Endothelial cell of umbilical vein (primary cell): ENCODE measurements around the gene ITIH5. TPM values are rescaled to one million over a fixed set of nuclear protein-coding genes. Genes with fewer than 3 reads are reported as not detected.

Source experiments
- BruUV-seq: library from RNA; stranded (reverse); fragments of 400-500 nt; replicated peaks from 2 replicates; lab custom pipeline; 2021; lab: Mats Ljungman, UMichigan
- CTCF ChIA-PET: fragments of 300-600, 350-600 bp; sonication (Branson Sonifier 250); formaldehyde crosslinking; loops from one replicate; lab custom pipeline; 2021; ENCODE audit warnings: antibody characterized with exemption, inconsistent platforms; lab: Charles Lee
- POLR2A ChIA-PET: fragments of 300-600, 350-600 bp; sonication (Branson Sonifier 250); formaldehyde crosslinking; loops from one replicate; lab custom pipeline; 2021; ENCODE audit warnings: antibody characterized with exemption, inconsistent platforms; lab: Charles Lee
- DNase-seq: peaks from one replicate; pipeline ENCODE4 v3.0.0-alpha.2; 2011; ENCODE audit warnings: low read depth, low spot score
- FAIRE-seq: peaks from 2 replicates; lab custom pipeline; 2011; peaks lifted over from hg19 to GRCh38; lab: Jason Lieb, UNC
- H2AFZ ChIP-seq: 2 replicates; pipeline ENCODE4 v1.6.0; 2012; ENCODE audit warnings: low read depth, low read length, control low read depth, inconsistent platforms
- H3K27ac ChIP-seq: 2 replicates; pipeline ENCODE4 v1.5.1; 2011; ENCODE audit warnings: low read depth, mild to moderate bottlenecking, control low read depth, low read length, moderate library complexity; ENCODE audit not compliant: insufficient read depth
- H3K27me3 ChIP-seq, 2 experiments: 2 replicates each; pipeline versions ENCODE4 v1.6.0 to v1.6.1; 2011; ENCODE audit warnings: low read length in 2 of 2, mixed read lengths in 1 of 2; ENCODE audit not compliant: control insufficient read depth in 2 of 2, insufficient read depth in 2 of 2
- H3K36me3 ChIP-seq, 2 experiments: 2 replicates in 1 of 2; 3 replicates in 1 of 2; pipeline ENCODE4 v1.5.1; 2011; ENCODE audit warnings: low read length in 2 of 2, mild to moderate bottlenecking in 1 of 2, moderate library complexity in 1 of 2; ENCODE audit not compliant: control insufficient read depth in 2 of 2, insufficient read depth in 2 of 2; ENCODE audit errors: extremely low read depth in 1 of 2
- H3K4me1 ChIP-seq: 3 replicates; pipeline ENCODE4 v1.5.1; 2011; ENCODE audit warnings: mild to moderate bottlenecking, low read length; ENCODE audit not compliant: control insufficient read depth, insufficient read depth; ENCODE audit errors: extremely low read depth
- H3K4me2 ChIP-seq: 2 replicates; pipeline ENCODE4 v1.6.1; 2011; ENCODE audit warnings: low read length, control low read depth, mixed read lengths; ENCODE audit not compliant: insufficient read depth
- H3K4me3 ChIP-seq, 3 experiments: fragments of 200-600 bp in 1 of 3; sonication (generic), shearing (Covaris generic) in 1 of 3; replicated peaks in 1 of 3; 2 replicates each; pipeline ENCODE4 v1.5.1; 2011 to 2016; ENCODE audit warnings: control low read depth in 3 of 3, low read length in 3 of 3, mild to moderate bottlenecking in 2 of 3, inconsistent platforms in 1 of 3, low read depth in 1 of 3, moderate library complexity in 1 of 3; ENCODE audit not compliant: insufficient read depth in 1 of 3
- H3K79me2 ChIP-seq: 2 replicates; pipeline ENCODE4 v1.6.0; 2012; ENCODE audit warnings: low read length, inconsistent platforms; ENCODE audit not compliant: control insufficient read depth, insufficient read depth
- H3K9ac ChIP-seq: replicated peaks from 2 replicates; pipeline ENCODE3; 2011; ENCODE audit warnings: low read length, control low read depth; ENCODE audit not compliant: insufficient read depth; ENCODE audit errors: extremely low read depth
- H3K9me1 ChIP-seq: replicated peaks from 3 replicates; pipeline ENCODE4 v1.6.0; 2011; ENCODE audit warnings: mild to moderate bottlenecking, low read length; ENCODE audit not compliant: control insufficient read depth, insufficient read depth; ENCODE audit errors: extremely low read depth
- H3K9me3 ChIP-seq: replicated peaks from 2 replicates; pipeline ENCODE4 v1.5.1; 2012; ENCODE audit warnings: low read length, inconsistent platforms; ENCODE audit not compliant: control insufficient read depth, insufficient read depth
- H4K20me1 ChIP-seq: replicated peaks from 2 replicates; pipeline ENCODE3; 2011; ENCODE audit warnings: mild to moderate bottlenecking, low read length; ENCODE audit not compliant: control insufficient read depth, insufficient read depth; ENCODE audit errors: extremely low read depth
- CTCF ChIP-seq, 2 donors: IDR thresholded peaks; 1 replicate in 1 of 2; 2 replicates in 1 of 2; pipeline ENCODE4 v1.5.1; 2011; ENCODE audit warnings: low read length in 2 of 2, mild to moderate bottlenecking in 2 of 2, moderate library complexity in 2 of 2, control low read depth in 1 of 2, inconsistent platforms in 1 of 2, low read depth in 1 of 2; ENCODE audit not compliant: insufficient read depth in 1 of 2; ENCODE audit errors: extremely low read depth in 1 of 2
- GATA2 ChIP-seq: IDR thresholded peaks from 2 replicates; pipeline ENCODE4 v1.7.0; 2011; ENCODE audit warnings: low read depth, mild to moderate bottlenecking, moderate library complexity, mixed read lengths, low read length; ENCODE audit not compliant: insufficient read length, insufficient read depth
- JUN ChIP-seq: IDR thresholded peaks from 2 replicates; pipeline ENCODE4 v1.6.1; 2011; ENCODE audit warnings: borderline replicate concordance, low read depth; ENCODE audit not compliant: insufficient read length, insufficient read depth
- MAX ChIP-seq: IDR thresholded peaks from 2 replicates; pipeline ENCODE4 v1.6.1; 2011; ENCODE audit not compliant: insufficient read depth, insufficient read length
- MYC ChIP-seq: IDR thresholded peaks from one replicate; pipeline ENCODE4 v1.6.1; 2011; ENCODE audit warnings: mild to moderate bottlenecking, low read depth, low read length
- POLR2A ChIP-seq: IDR thresholded peaks from 2 replicates; pipeline ENCODE4 v1.6.1; 2012; ENCODE audit warnings: low read depth, mild to moderate bottlenecking, control low read depth, low read length
- POLR2AphosphoS5 ChIP-seq: IDR thresholded peaks from 2 replicates; pipeline ENCODE4 v1.6.1; 2012; ENCODE audit warnings: low read depth, mild to moderate bottlenecking, control low read depth, low read length, moderate library complexity; ENCODE audit not compliant: insufficient read depth
- dilution Hi-C: fragments of 300-500 bp; cut with MboI; formaldehyde crosslinking; loops from one replicate; pipeline ENCODE4 v1.15.0; 2019; ENCODE audit warnings: low sequenced_read_pairs; ENCODE audit not compliant: extremely low pct_ligation_motif_present
- intact Hi-C: fragments of 100-400 bp; cut with micrococcal nuclease; formaldehyde crosslinking; loops from one replicate; pipeline ENCODE4 v1.10.0; 2022
- polyA plus RNA-seq, 4 experiments: library from polyadenylated mRNA; depleted of rRNA in 3 of 4; stranded (reverse) in 3 of 4; unstranded in 1 of 4; fragments of >200 nt; gene quantifications; 2 replicates each; pipeline versions ENCODE4 v1.2.1 to v1.2.3, GENCODE V29; 2011 to 2012; ENCODE audit warnings: missing spikeins in 1 of 4
- total RNA-seq: library from RNA; stranded (reverse); gene quantifications from 2 replicates; pipeline ENCODE4 v1.2.3, GENCODE V29; 2021

ITIH5 gene
- total and polyA plus RNA-seq, 2 donors (not counting 3 experiments of a cell fraction or from before 2014, with no cell fraction given), result not detected

GRCh38 chr10:7679256-7679655 lies 12.5 kb upstream of the ITIH5 start:
- no peaks in the 10 kb centered on the region for H3K36me3 ChIP-seq
- dilution Hi-C loops, result no loop called here
- DNase-seq (no peak), FAIRE-seq (no peak)
- TF ChIP-seq GATA2 (no peak), POLR2A (no peak), MAX (no peak), JUN (no peak), POLR2AphosphoS5 (no peak), MYC (no peak)
- intact Hi-C loops, result no loop called here
- H3K4me2 ChIP-seq, result no peak overlapping the region
- H3K9ac ChIP-seq, result no peak overlapping the region
- ChIA-PET POLR2A (no interaction called here), CTCF (no interaction called here)
- BruUV-seq, result no TSS peak
- H4K20me1 ChIP-seq, result no peaks in the 10 kb centered on the region
- no peaks in the 10 kb centered on the region for H3K9me1 ChIP-seq
- no peaks in the 10 kb centered on the region for H3K27me3 ChIP-seq
- H3K4me1 ChIP-seq, result no peaks in the 10 kb centered on the region
- H3K4me3 ChIP-seq, result no peak overlapping the region
- no peak overlapping the region for H3K27ac ChIP-seq
- H2AFZ ChIP-seq, result no peak overlapping the region
- no peaks in the 10 kb centered on the region for H3K9me3 ChIP-seq
- H3K79me2 ChIP-seq, result no peaks in the 10 kb centered on the region

- Histone ChIP-seq H3K79me2 (no peaks in the 10 kb centered on the region), H3K27ac (no peak overlapping the region), H3K9me3 (no peaks in the 10 kb centered on the region), H3K4me2 (no peak overlapping the region), H2AFZ (no peak overlapping the region), H3K36me3 (no peaks in the 10 kb centered on the region), H3K27me3 (peaks cover 3 to 7% of the 10 kb centered on the region in 2 experiments), H3K9ac (no peak overlapping the region), H4K20me1 (no peaks in the 10 kb centered on the region), H3K4me3 (no peak overlapping the region), H3K4me1 (no peaks in the 10 kb centered on the region), H3K9me1 (no peaks in the 10 kb centered on the region)
- DNase-seq (no peak), FAIRE-seq (no peak)
- BruUV-seq, result no TSS peak
- TF ChIP-seq POLR2AphosphoS5 (no peak), MAX (no peak), CTCF (IDR thresholded peaks at IDR 0.05; ENCODE audit: extremely low read depth in 1 of 2, insufficient read depth in 1 of 2, low read depth in 1 of 2, low read length in 2 of 2) (no peak), GATA2 (no peak), JUN (peak; percentile 2), MYC (no peak)
- ChIA-PET CTCF (interaction anchor here (1.9 kb wide), 1 partner anchor 15 kb away, joined by 4 read pairs; no protein-coding TSS in a partner anchor), POLR2A (no interaction called here)
- intact Hi-C loops, result no loop called here
- dilution Hi-C loops, result no loop called here
Measured at GRCh38 chr10:7672341-7673134, 5.8 kb upstream of the ITIH5 start.
